Measurements from ENCODE around the gene PXMP4. TPM values are rescaled to one million over a fixed set of nuclear protein-coding genes. Genes with fewer than 3 reads are reported as not detected.

The PXMP4 gene
- total and polyA plus RNA-seq, 9 of the 15 experiments (the other 6 are each of a cell fraction or from before 2014, with no cell fraction given), result 4.8 to 29.1 (median 6.8) TPM

GRCh38 chr20:33731693-33732165, 11.6 kb upstream of the PXMP4 start, which contains the start of gene ZNF341 (continued):
- TF ChIP-seq ZNF639 (CRISPR knock-in tag; conservative IDR thresholded peaks at IDR 0.05 in 1 of 2, IDR thresholded peaks at IDR 0.05 in 1 of 2), result peak in 1 of 2 experiments; percentile 100; a peak in 2 of 4 replicates
- TF ChIP-seq EP400 (IDR thresholded peaks at IDR 0.05), result peak; percentile 46; the same call in 1 of the 2 replicates
- TF ChIP-seq BHLHE40 (IDR thresholded peaks at IDR 0.05; ENCODE audit: low read length), result peak; percentile 16; the same call in 1 of the 2 replicates
- peak in 1 of 2 experiments; percentile 61; a peak in 1 of 4 replicates for TF ChIP-seq MLLT1 (IDR thresholded peaks at IDR 0.05)
- TF ChIP-seq U2AF1 (optimal IDR thresholded peaks at IDR 0.05; ENCODE audit: low read depth, low read length), result peak; percentile 23
- TF ChIP-seq TARDBP (IDR thresholded peaks at IDR 0.05), result no peak
- no peak for TF ChIP-seq JUND (IDR thresholded peaks at IDR 0.05; ENCODE audit: borderline replicate concordance, low read depth, low read length)
- TF ChIP-seq JUND (tag; IDR thresholded peaks at IDR 0.05; ENCODE audit: borderline replicate concordance, low read depth, low read length), result 0 out of 3 replicates have a peak, but pooled peaks have one; percentile 9
- peak; percentile 22; the same call in 1 of the 2 replicates for TF ChIP-seq POLR2H (tag; IDR thresholded peaks at IDR 0.05; ENCODE audit: low read depth)
- peak; percentile 70 for TF ChIP-seq BRD9 (IDR thresholded peaks at IDR 0.05; ENCODE audit: low read depth, partially characterized antibody)
- TF ChIP-seq MBD1 (CRISPR knock-in tag; IDR thresholded peaks at IDR 0.05), result peak; percentile 54; the same call in 1 of the 2 replicates
- TF ChIP-seq NONO (IDR thresholded peaks at IDR 0.05; ENCODE audit: low read depth in 2 of 2, low read length in 1 of 2), result peak in 1 of 2 experiments; percentile 84; a peak in 1 of 4 replicates
- 0 out of 2 replicates have a peak, but pooled peaks have one; percentile 2 for TF ChIP-seq MTA1 (IDR thresholded peaks at IDR 0.05; ENCODE audit: borderline replicate concordance)
- peak; percentile 50 for TF ChIP-seq CTCFL (IDR thresholded peaks at IDR 0.05; ENCODE audit: borderline replicate concordance, insufficient read depth, low read depth, low read length, poor library complexity, severe bottlenecking)
- TF ChIP-seq NR2C2 (CRISPR knock-in tag; IDR thresholded peaks at IDR 0.05), result no peak
- peak; percentile 74; the same call in 1 of the 2 replicates for TF ChIP-seq NR2C2 (tag; IDR thresholded peaks at IDR 0.05)
- TF ChIP-seq ESRRA (IDR thresholded peaks at IDR 0.05; ENCODE audit: borderline replicate concordance, low read depth), result peak; percentile 9; the same call in 1 of the 2 replicates
- peak; percentile 98 for TF ChIP-seq GATAD2B (IDR thresholded peaks at IDR 0.05; ENCODE audit: borderline replicate concordance)
- TF ChIP-seq SIN3B (IDR thresholded peaks at IDR 0.05; ENCODE audit: low read depth), result peak; percentile 51; the same call in 1 of the 2 replicates
